Endothelial cell of hepatic sinusoid (primary cell): Measurements from ENCODE around the gene KCNJ9.

ENCODE experiments used
- in situ Hi-C: cut with HindIII; loops from 2 replicates; pipeline ENCODE4 v1.10.0; 2017; ENCODE audit warnings: low sequenced_read_pairs

KCNJ9 gene

GRCh38 chr1:160136121-160136925 lies 55.0 kb downstream of the KCNJ9 start:
- in situ Hi-C loops: no loop called here

GRCh38 chr1:160136926-160137200 lies 55.5 kb downstream of the KCNJ9 start:
- in situ Hi-C loops: no loop called here

- in situ Hi-C loops: no loop called here
These were observed 56.0 kb downstream of the KCNJ9 start for GRCh38 chr1:160137216-160137862.

- in situ Hi-C loops: no loop called here
These were observed 58.5 kb downstream of the KCNJ9 start for GRCh38 chr1:160139840-160140239.
